Endothelial cell of umbilical vein (primary cell): Measurements from ENCODE around the gene CLIP3.
"Not testable (repeated sequence)": the region's sequence is repeated elsewhere in the genome, so short reads cannot be mapped to it uniquely, and the experiment has no call there.

Source experiments
- CTCF ChIP-seq, 2 donors: IDR thresholded peaks; 1 replicate in 1 of 2; 2 replicates in 1 of 2; pipeline ENCODE4 v1.5.1; 2011; ENCODE audit warnings: low read length in 2 of 2, mild to moderate bottlenecking in 2 of 2, moderate library complexity in 2 of 2, control low read depth in 1 of 2, inconsistent platforms in 1 of 2, low read depth in 1 of 2; ENCODE audit not compliant: insufficient read depth in 1 of 2; ENCODE audit errors: extremely low read depth in 1 of 2
- EZH2 ChIP-seq: IDR thresholded peaks from 2 replicates; pipeline ENCODE4 v1.6.1; 2012; ENCODE audit warnings: borderline replicate concordance, low read depth, mild to moderate bottlenecking, moderate library complexity, low read length, inconsistent platforms; ENCODE audit not compliant: severe bottlenecking
- JUN ChIP-seq: IDR thresholded peaks from 2 replicates; pipeline ENCODE4 v1.6.1; 2011; ENCODE audit warnings: borderline replicate concordance, low read depth; ENCODE audit not compliant: insufficient read length, insufficient read depth
- POLR2A ChIP-seq: IDR thresholded peaks from 2 replicates; pipeline ENCODE4 v1.6.1; 2012; ENCODE audit warnings: low read depth, mild to moderate bottlenecking, control low read depth, low read length
- POLR2AphosphoS5 ChIP-seq: IDR thresholded peaks from 2 replicates; pipeline ENCODE4 v1.6.1; 2012; ENCODE audit warnings: low read depth, mild to moderate bottlenecking, control low read depth, low read length, moderate library complexity; ENCODE audit not compliant: insufficient read depth
- TF ChIP-seq, protein P1 (sequence below): IDR thresholded peaks from 2 replicates; pipeline ENCODE4 v1.6.1; 2011; ENCODE audit not compliant: insufficient read depth, insufficient read length

GRCh38 chr19:36041092-36041491, 8.4 kb upstream of the CLIP3 start:
- TF ChIP-seq CTCF (IDR thresholded peaks at IDR 0.05; ENCODE audit: extremely low read depth in 1 of 2, insufficient read depth in 1 of 2, low read depth in 1 of 2, low read length in 2 of 2); EZH2; POLR2AphosphoS5; POLR2A; JUN: not testable (repeated sequence)
- TF ChIP-seq, protein P1, sequence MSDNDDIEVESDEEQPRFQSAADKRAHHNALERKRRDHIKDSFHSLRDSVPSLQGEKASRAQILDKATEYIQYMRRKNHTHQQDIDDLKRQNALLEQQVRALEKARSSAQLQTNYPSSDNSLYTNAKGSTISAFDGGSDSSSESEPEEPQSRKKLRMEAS = not testable (repeated sequence)
